K562 (cell line): ENCODE results near the gene STK11. TPM values are rescaled to one million over a fixed set of nuclear protein-coding genes. Genes with fewer than 3 reads are reported as not detected.
A peak's percentile ranks its signal among the peaks of the same experiment; 100 is the strongest.

ENCODE experiments used
- ATF7 ChIP-seq: fragments of 450-650 bp; IDR thresholded peaks from 2 replicates; pipeline ENCODE4 v1.7.1; 2014; ENCODE audit warnings: mild to moderate bottlenecking, moderate library complexity
- BACH1 ChIP-seq: fragments of 200-800 bp; sonication (Bioruptor generic); IDR thresholded peaks from 2 replicates; pipeline ENCODE4 v1.6.1; 2016; ENCODE audit warnings: missing genetic modification characterization, missing compliant biosample characterization
- BRD9 ChIP-seq: fragments of 450-650 bp; IDR thresholded peaks from 2 replicates; pipeline ENCODE4 v1.6.1; 2018; ENCODE audit warnings: low read depth; ENCODE audit not compliant: partially characterized antibody
- C11orf30 ChIP-seq: fragments of 450-650 bp; IDR thresholded peaks from 2 replicates; pipeline ENCODE4 v1.6.1; 2016; ENCODE audit warnings: low read depth, mild to moderate bottlenecking
- CHD1 ChIP-seq: fragments of 200-600 bp; sonication (generic); IDR thresholded peaks from one replicate; pipeline ENCODE4 v1.6.1; 2012; ENCODE audit warnings: mild to moderate bottlenecking, moderate library complexity, low read length, inconsistent platforms
- CREBBP ChIP-seq: IDR thresholded peaks from one replicate; pipeline ENCODE4 v1.6.1; 2012; ENCODE audit warnings: low read depth, mild to moderate bottlenecking, control low read depth, inconsistent platforms, low read length
- JUN ChIP-seq, 2 experiments: sonication (generic) in 1 of 2; formaldehyde crosslinking in 1 of 2; IDR thresholded peaks; 2 replicates each; pipeline versions ENCODE4 v1.6.1 to v1.8.0; 2012 to 2022; ENCODE audit warnings: borderline replicate concordance in 2 of 2, mild to moderate bottlenecking in 2 of 2, improper control_type of control experiment in 1 of 2, low read depth in 1 of 2, low read length in 1 of 2, missing genetic modification reagents in 1 of 2
- NR2C2 ChIP-seq, 2 experiments: fragments of 200-800 bp in 1 of 2; sonication (Bioruptor generic) in 1 of 2; sonication (generic) in 1 of 2; formaldehyde crosslinking in 1 of 2; IDR thresholded peaks; 2 replicates each; pipeline versions ENCODE4 v1.6.1 to v1.8.0; 2016 to 2022; ENCODE audit warnings: mild to moderate bottlenecking in 1 of 2, missing compliant biosample characterization in 1 of 2, missing genetic modification characterization in 1 of 2, missing genetic modification reagents in 1 of 2
- PHF20 ChIP-seq: fragments of 450-650 bp; IDR thresholded peaks from 2 replicates; pipeline ENCODE4 v1.6.1; 2018; ENCODE audit not compliant: partially characterized antibody
- POLR2A ChIP-seq: fragments of 450-650 bp; conservative IDR thresholded peaks from 2 replicates; pipeline ENCODE4 v1.6.1; 2016
- POLR2H ChIP-seq: IDR thresholded peaks from 2 replicates; pipeline ENCODE4 v1.6.1; 2016; ENCODE audit warnings: missing genetic modification characterization, low read depth, mild to moderate bottlenecking, control low read depth, missing compliant biosample characterization, moderate library complexity
- SMAD4 ChIP-seq: fragments of 250-450 bp; sonication (Bioruptor Pico); conservative IDR thresholded peaks from 2 replicates; pipeline ENCODE4 v1.8.0; 2021; ENCODE audit warnings: inconsistent platforms, mild to moderate bottlenecking, moderate library complexity
- SPI1 ChIP-seq: IDR thresholded peaks from 2 replicates; pipeline ENCODE4 v1.6.1; 2011; ENCODE audit warnings: low read depth, low read length, control low read depth, borderline replicate concordance
- U2AF2 ChIP-seq: fragments of 200-400 bp; formaldehyde crosslinking; optimal IDR thresholded peaks from 2 replicates; pipeline ENCODE3; 2017; ENCODE audit warnings: low read depth, mild to moderate bottlenecking, low read length
- ZNF140 ChIP-seq: fragments of 250-450 bp; sonication (Bioruptor Pico); IDR thresholded peaks from 2 replicates; pipeline ENCODE4 v1.8.0; 2021; ENCODE audit warnings: moderate library complexity, mild to moderate bottlenecking, inconsistent platforms
- ZNF780A ChIP-seq: fragments of 250-450 bp; sonication (Bioruptor Pico); IDR thresholded peaks from 2 replicates; pipeline ENCODE4 v1.5.0; 2021; ENCODE audit warnings: mild to moderate bottlenecking
- polyA plus RNA-seq, 8 experiments: library from polyadenylated mRNA; depleted of rRNA in 4 of 8; stranded (reverse) in 5 of 8; unstranded in 3 of 8; fragments of >200 nt; fragmentation: Nextera tagmentation in 2 of 8; fragmentation: Illumina TruSeq in 1 of 8; extraction: Ambion mirVana in 2 of 8; extraction: Trizol in 1 of 8; gene quantifications; 2 replicates each; pipeline versions ENCODE4 v1.2.1 to v1.2.3, GENCODE V29; 2011 to 2014; ENCODE audit warnings: inconsistent platforms in 1 of 8, missing spikeins in 1 of 8
- total RNA-seq, 7 experiments: library from RNA; depleted of rRNA in 6 of 7; stranded (reverse); fragments of >200 nt in 6 of 7; fragmentation: Illumina TruSeq in 2 of 7; extraction: Trizol in 2 of 7; gene quantifications; 2 replicates each; pipeline versions ENCODE4 v1.2.1 to v1.2.3, GENCODE V29; 2011 to 2021; ENCODE audit warnings: low replicate concordance in 1 of 7
- TF ChIP-seq, protein P1 (sequence below), 2 experiments: fragments of 200-800 bp in 1 of 2; sonication (Bioruptor generic) in 1 of 2; sonication (generic) in 1 of 2; formaldehyde crosslinking in 1 of 2; IDR thresholded peaks in 1 of 2; conservative IDR thresholded peaks in 1 of 2; 2 replicates each; pipeline versions ENCODE4 v1.5.0 to v1.6.1; 2016 to 2020; ENCODE audit warnings: missing compliant biosample characterization in 1 of 2, missing genetic modification characterization in 1 of 2, missing genetic modification reagents in 1 of 2
- TF ChIP-seq, protein P2 (sequence below): fragments of 450-650 bp; IDR thresholded peaks from 2 replicates; pipeline ENCODE4 v1.6.1; 2016
- TF ChIP-seq, protein P3 (sequence below): fragments of 450-650 bp; formaldehyde crosslinking; IDR thresholded peaks from 2 replicates; pipeline ENCODE4 v1.4.0; 2020; ENCODE audit warnings: mild to moderate bottlenecking, moderate library complexity
- TF ChIP-seq, protein P4 (sequence below): fragments of 450-650 bp; formaldehyde crosslinking; IDR thresholded peaks from 2 replicates; pipeline ENCODE4 v1.4.0; 2020; ENCODE audit warnings: mild to moderate bottlenecking, moderate library complexity

Gene STK11
- total and polyA plus RNA-seq, 9 of the 15 experiments (the other 6 are each of a cell fraction or from before 2014, with no cell fraction given) = 0.15 to 96.5 (median 31.7) TPM

DNA sequence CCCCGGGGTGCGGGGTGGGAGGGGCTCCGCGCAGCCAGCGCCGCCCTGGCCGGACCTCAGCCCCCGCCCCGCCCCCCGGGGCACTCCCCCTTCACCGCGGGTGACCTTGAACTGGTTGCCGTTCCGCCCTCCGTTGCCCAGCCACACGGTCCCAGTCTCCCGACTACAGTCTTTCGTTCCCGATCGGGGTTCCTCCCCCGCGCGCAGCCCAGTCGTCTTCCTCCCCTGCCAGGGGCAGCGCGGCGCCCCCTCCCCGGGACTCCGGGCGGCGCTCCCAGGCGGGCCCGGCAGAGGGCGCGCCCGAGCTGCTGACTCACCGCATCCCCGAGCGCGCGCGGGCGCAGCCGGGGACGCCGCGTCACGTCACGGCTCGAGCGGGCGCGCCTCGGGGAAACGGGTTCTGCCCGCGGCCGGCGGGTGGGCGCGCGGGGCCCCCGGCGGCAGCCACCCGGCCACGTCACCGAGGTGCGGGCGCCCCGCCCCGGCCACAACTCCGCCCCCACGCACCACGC is 43.3 kb downstream of the STK11 start (continued):
- TF ChIP-seq, protein P1, sequence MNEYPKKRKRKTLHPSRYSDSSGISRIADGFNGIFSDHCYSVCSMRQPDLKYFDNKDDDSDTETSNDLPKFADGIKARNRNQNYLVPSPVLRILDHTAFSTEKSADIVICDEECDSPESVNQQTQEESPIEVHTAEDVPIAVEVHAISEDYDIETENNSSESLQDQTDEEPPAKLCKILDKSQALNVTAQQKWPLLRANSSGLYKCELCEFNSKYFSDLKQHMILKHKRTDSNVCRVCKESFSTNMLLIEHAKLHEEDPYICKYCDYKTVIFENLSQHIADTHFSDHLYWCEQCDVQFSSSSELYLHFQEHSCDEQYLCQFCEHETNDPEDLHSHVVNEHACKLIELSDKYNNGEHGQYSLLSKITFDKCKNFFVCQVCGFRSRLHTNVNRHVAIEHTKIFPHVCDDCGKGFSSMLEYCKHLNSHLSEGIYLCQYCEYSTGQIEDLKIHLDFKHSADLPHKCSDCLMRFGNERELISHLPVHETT (CRISPR knock-in tag; conservative IDR thresholded peaks at IDR 0.05 in 1 of 2, IDR thresholded peaks at IDR 0.05 in 1 of 2) = peak in 1 of 2 experiments; percentile 97; a peak in 2 of 4 replicates
- TF ChIP-seq NR2C2 (CRISPR knock-in tag; IDR thresholded peaks at IDR 0.05) = no peak
- 0 out of 2 replicates have a peak, but pooled peaks have one; percentile 46 for TF ChIP-seq NR2C2 (tag; IDR thresholded peaks at IDR 0.05)
- TF ChIP-seq U2AF2 = no peak
- TF ChIP-seq JUN (IDR thresholded peaks at IDR 0.05; ENCODE audit: borderline replicate concordance, low read depth, low read length) = peak; percentile 50; the same call in 1 of the 2 replicates
- TF ChIP-seq JUN (CRISPR knock-in tag; IDR thresholded peaks at IDR 0.05; ENCODE audit: borderline replicate concordance) = no peak; the same call in 1 of the 2 replicates
- no peak for TF ChIP-seq POLR2A
- TF ChIP-seq CHD1 = peak; percentile 16
- TF ChIP-seq, protein P2, sequence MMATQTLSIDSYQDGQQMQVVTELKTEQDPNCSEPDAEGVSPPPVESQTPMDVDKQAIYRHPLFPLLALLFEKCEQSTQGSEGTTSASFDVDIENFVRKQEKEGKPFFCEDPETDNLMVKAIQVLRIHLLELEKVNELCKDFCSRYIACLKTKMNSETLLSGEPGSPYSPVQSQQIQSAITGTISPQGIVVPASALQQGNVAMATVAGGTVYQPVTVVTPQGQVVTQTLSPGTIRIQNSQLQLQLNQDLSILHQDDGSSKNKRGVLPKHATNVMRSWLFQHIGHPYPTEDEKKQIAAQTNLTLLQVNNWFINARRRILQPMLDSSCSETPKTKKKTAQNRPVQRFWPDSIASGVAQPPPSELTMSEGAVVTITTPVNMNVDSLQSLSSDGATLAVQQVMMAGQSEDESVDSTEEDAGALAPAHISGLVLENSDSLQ = no peak
- TF ChIP-seq SMAD4 (CRISPR knock-in tag) = peak; percentile 94
- TF ChIP-seq ZNF780A (CRISPR knock-in tag) = no peak
- peak; percentile 50; the same call in 1 of the 2 replicates for TF ChIP-seq POLR2H
- peak; percentile 48; the same call in 1 of the 2 replicates for TF ChIP-seq SPI1
- peak; percentile 21 for TF ChIP-seq C11orf30
- no peak for TF ChIP-seq BRD9
- TF ChIP-seq, protein P3, sequence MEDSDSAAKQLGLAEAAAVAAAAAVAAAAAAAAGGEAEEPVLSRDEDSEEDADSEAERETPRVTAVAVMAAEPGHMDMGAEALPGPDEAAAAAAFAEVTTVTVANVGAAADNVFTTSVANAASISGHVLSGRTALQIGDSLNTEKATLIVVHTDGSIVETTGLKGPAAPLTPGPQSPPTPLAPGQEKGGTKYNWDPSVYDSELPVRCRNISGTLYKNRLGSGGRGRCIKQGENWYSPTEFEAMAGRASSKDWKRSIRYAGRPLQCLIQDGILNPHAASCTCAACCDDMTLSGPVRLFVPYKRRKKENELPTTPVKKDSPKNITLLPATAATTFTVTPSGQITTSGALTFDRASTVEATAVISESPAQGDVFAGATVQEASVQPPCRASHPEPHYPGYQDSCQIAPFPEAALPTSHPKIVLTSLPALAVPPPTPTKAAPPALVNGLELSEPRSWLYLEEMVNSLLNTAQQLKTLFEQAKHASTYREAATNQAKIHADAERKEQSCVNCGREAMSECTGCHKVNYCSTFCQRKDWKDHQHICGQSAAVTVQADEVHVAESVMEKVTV (CRISPR knock-in tag) = 0 out of 2 replicates have a peak, but pooled peaks have one; percentile 23
- TF ChIP-seq ZNF140 = no peak
- no peak; the same call in 1 of the 2 replicates for TF ChIP-seq ATF7
- TF ChIP-seq, protein P4, sequence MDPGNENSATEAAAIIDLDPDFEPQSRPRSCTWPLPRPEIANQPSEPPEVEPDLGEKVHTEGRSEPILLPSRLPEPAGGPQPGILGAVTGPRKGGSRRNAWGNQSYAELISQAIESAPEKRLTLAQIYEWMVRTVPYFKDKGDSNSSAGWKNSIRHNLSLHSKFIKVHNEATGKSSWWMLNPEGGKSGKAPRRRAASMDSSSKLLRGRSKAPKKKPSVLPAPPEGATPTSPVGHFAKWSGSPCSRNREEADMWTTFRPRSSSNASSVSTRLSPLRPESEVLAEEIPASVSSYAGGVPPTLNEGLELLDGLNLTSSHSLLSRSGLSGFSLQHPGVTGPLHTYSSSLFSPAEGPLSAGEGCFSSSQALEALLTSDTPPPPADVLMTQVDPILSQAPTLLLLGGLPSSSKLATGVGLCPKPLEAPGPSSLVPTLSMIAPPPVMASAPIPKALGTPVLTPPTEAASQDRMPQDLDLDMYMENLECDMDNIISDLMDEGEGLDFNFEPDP (CRISPR knock-in tag) = no peak
- TF ChIP-seq PHF20 = no peak
- peak; percentile 64; the same call in 1 of the 2 replicates for TF ChIP-seq BACH1 (tag)
- TF ChIP-seq CREBBP = no peak
